T-helper 2 cell treated with Interferon-gamma antibody and Interleukin-4, amounts not matched to agents 5 μg/mL and 100 μg/mL, for 36 hours (primary cell): ENCODE results near the gene JPH2.

Experiments
- DNase-seq: peaks from one replicate; pipeline ENCODE4 v3.0.0; 2021; ENCODE audit warnings: low spot score
- H3K27ac Mint-ChIP-seq: one replicate; pipeline ENCODE4 v1.8.0; 2021; ENCODE audit warnings: mild to moderate bottlenecking, mixed read lengths
- H3K27me3 Mint-ChIP-seq: one replicate; pipeline ENCODE4 v1.8.0; 2021; ENCODE audit warnings: low read depth, mixed read lengths
- H3K36me3 Mint-ChIP-seq: one replicate; pipeline ENCODE4 v1.8.0; 2021; ENCODE audit warnings: low read depth, mixed read lengths
- H3K4me1 Mint-ChIP-seq: one replicate; pipeline ENCODE4 v1.8.0; 2021; ENCODE audit warnings: low read depth, mixed read lengths
- H3K4me3 Mint-ChIP-seq: one replicate; pipeline ENCODE4 v1.8.0; 2022; ENCODE audit warnings: mild to moderate bottlenecking, moderate library complexity, mixed read lengths
- H3K9me3 Mint-ChIP-seq: one replicate; pipeline ENCODE4 v1.8.0; 2021; ENCODE audit warnings: mixed read lengths

JPH2 gene

GRCh38 chr20:44146272-44146671, 40.7 kb downstream of the JPH2 start:
- H3K36me3 Mint-ChIP-seq = no peaks in the 10 kb centered on the region
- no peak overlapping the region for H3K27ac Mint-ChIP-seq

GRCh38 chr20:44145131-44145775, 41.7 kb downstream of the JPH2 start:
- DNase-seq = no peak
- H3K4me3 Mint-ChIP-seq = no peak overlapping the region
- no peaks in the 10 kb centered on the region for H3K36me3 Mint-ChIP-seq
- H3K9me3 Mint-ChIP-seq = no peaks in the 10 kb centered on the region
- H3K4me1 Mint-ChIP-seq = no peaks in the 10 kb centered on the region
- peaks cover 16% of the 10 kb centered on the region for H3K27me3 Mint-ChIP-seq
- no peak overlapping the region for H3K27ac Mint-ChIP-seq

More at GRCh38 chr20:44146272-44146671, 40.7 kb downstream of the JPH2 start:
- Mint-ChIP-seq H3K4me3 (no peak overlapping the region), H3K9me3 (no peaks in the 10 kb centered on the region), H3K4me1 (no peaks in the 10 kb centered on the region), H3K27me3 (peaks cover 7% of the 10 kb centered on the region)
- no peak for DNase-seq

- Mint-ChIP-seq H3K27ac (no peak overlapping the region), H3K27me3 (peaks cover 22% of the 10 kb centered on the region), H3K4me3 (no peak overlapping the region), H3K36me3 (no peaks in the 10 kb centered on the region), H3K9me3 (no peaks in the 10 kb centered on the region), H3K4me1 (no peaks in the 10 kb centered on the region)
- DNase-seq = no peak
Measured at GRCh38 chr20:44143936-44144335, 43.1 kb downstream of the JPH2 start.

GRCh38 chr20:44142413-44142812, 44.6 kb downstream of the JPH2 start:
- Mint-ChIP-seq H3K27me3 (peaks cover 26% of the 10 kb centered on the region), H3K27ac (no peak overlapping the region), H3K4me1 (no peaks in the 10 kb centered on the region), H3K4me3 (no peak overlapping the region), H3K36me3 (no peaks in the 10 kb centered on the region), H3K9me3 (no peaks in the 10 kb centered on the region)
- no peak for DNase-seq

- Mint-ChIP-seq H3K4me1 (no peaks in the 10 kb centered on the region), H3K36me3 (no peaks in the 10 kb centered on the region), H3K4me3 (no peak overlapping the region), H3K27me3 (peaks cover 26% of the 10 kb centered on the region), H3K9me3 (no peaks in the 10 kb centered on the region), H3K27ac (no peak overlapping the region)
- no peak for DNase-seq
Measured at GRCh38 chr20:44141873-44142272, 45.1 kb downstream of the JPH2 start.

- H3K9me3 Mint-ChIP-seq = no peaks in the 10 kb centered on the region
- no peaks in the 10 kb centered on the region for H3K36me3 Mint-ChIP-seq
- no peak overlapping the region for H3K4me3 Mint-ChIP-seq
- H3K27me3 Mint-ChIP-seq = peaks cover 33% of the 10 kb centered on the region
- no peak overlapping the region for H3K27ac Mint-ChIP-seq
- H3K4me1 Mint-ChIP-seq = no peaks in the 10 kb centered on the region
- no peak for DNase-seq
Measured at GRCh38 chr20:44138867-44139266, 48.1 kb downstream of the JPH2 start.

GRCh38 chr20:44137266-44137801, 49.7 kb downstream of the JPH2 start:
- no peak for DNase-seq

GRCh38 chr20:44136579-44137265, 50.3 kb downstream of the JPH2 start:
- H3K4me3 Mint-ChIP-seq = no peak overlapping the region
- H3K27ac Mint-ChIP-seq = no peak overlapping the region

More at GRCh38 chr20:44137266-44137801, 49.7 kb downstream of the JPH2 start:
- Mint-ChIP-seq H3K9me3 (no peaks in the 10 kb centered on the region), H3K4me3 (no peak overlapping the region), H3K27me3 (peaks cover 26% of the 10 kb centered on the region), H3K27ac (no peak overlapping the region), H3K4me1 (no peaks in the 10 kb centered on the region), H3K36me3 (no peaks in the 10 kb centered on the region)

GRCh38 chr20:44135417-44136204, 51.4 kb downstream of the JPH2 start:
- Mint-ChIP-seq H3K4me3 (no peak overlapping the region), H3K36me3 (no peaks in the 10 kb centered on the region), H3K27ac (no peak overlapping the region), H3K9me3 (no peaks in the 10 kb centered on the region), H3K4me1 (no peaks in the 10 kb centered on the region), H3K27me3 (peaks cover 24% of the 10 kb centered on the region)
- DNase-seq = no peak

More at GRCh38 chr20:44136579-44137265, 50.3 kb downstream of the JPH2 start:
- no peaks in the 10 kb centered on the region for H3K36me3 Mint-ChIP-seq
- H3K9me3 Mint-ChIP-seq = no peaks in the 10 kb centered on the region
- peaks cover 28% of the 10 kb centered on the region for H3K27me3 Mint-ChIP-seq
- DNase-seq = no peak
- H3K4me1 Mint-ChIP-seq = no peaks in the 10 kb centered on the region

GRCh38 chr20:44135012-44135412, 52.0 kb downstream of the JPH2 start:
- Mint-ChIP-seq H3K4me1 (no peaks in the 10 kb centered on the region), H3K27ac (no peak overlapping the region), H3K9me3 (no peaks in the 10 kb centered on the region), H3K27me3 (peaks cover 24% of the 10 kb centered on the region), H3K36me3 (no peaks in the 10 kb centered on the region), H3K4me3 (no peak overlapping the region)
- DNase-seq = no peak

- H3K36me3 Mint-ChIP-seq = no peaks in the 10 kb centered on the region
- no peak overlapping the region for H3K27ac Mint-ChIP-seq
- H3K27me3 Mint-ChIP-seq = peaks cover 15% of the 10 kb centered on the region
- no peak for DNase-seq
- no peaks in the 10 kb centered on the region for H3K4me1 Mint-ChIP-seq
- H3K9me3 Mint-ChIP-seq = no peaks in the 10 kb centered on the region
- H3K4me3 Mint-ChIP-seq = no peak overlapping the region
Measured at GRCh38 chr20:44133424-44133823, 53.6 kb downstream of the JPH2 start.

- Mint-ChIP-seq H3K27ac (no peak overlapping the region), H3K36me3 (no peaks in the 10 kb centered on the region)
Measured at GRCh38 chr20:44131704-44132103, 55.3 kb downstream of the JPH2 start.

GRCh38 chr20:44129911-44130718, 56.9 kb downstream of the JPH2 start:
- Mint-ChIP-seq H3K27ac (no peak overlapping the region), H3K4me3 (no peak overlapping the region), H3K4me1 (no peaks in the 10 kb centered on the region), H3K27me3 (peaks cover 9% of the 10 kb centered on the region), H3K36me3 (no peaks in the 10 kb centered on the region), H3K9me3 (no peaks in the 10 kb centered on the region)
- DNase-seq = no peak

More at GRCh38 chr20:44131704-44132103, 55.3 kb downstream of the JPH2 start:
- Mint-ChIP-seq H3K4me1 (no peaks in the 10 kb centered on the region), H3K9me3 (no peaks in the 10 kb centered on the region), H3K27me3 (peaks cover 15% of the 10 kb centered on the region), H3K4me3 (no peak overlapping the region)
- DNase-seq = no peak
